Stimulated activated CD8-positive, alpha-beta memory T cell treated with anti-CD3 and anti-CD28 coated beads, Interleukin-7, amount 100 ng/mL, for 1 hour (primary cell): ENCODE measurements around the gene PPP1R10.
A peak's percentile ranks its signal among the peaks of the same experiment; 100 is the strongest.

Experiments
- DNase-seq, 2 donors: peaks; one replicate each; pipeline ENCODE4 v3.0.0-alpha.2; 2020; ENCODE audit warnings: low read depth in 2 of 2

The PPP1R10 gene

GRCh38 chr6:30598912-30599624 is 18.0 kb downstream of the PPP1R10 start:
- DNase-seq, result no peak

DNA sequence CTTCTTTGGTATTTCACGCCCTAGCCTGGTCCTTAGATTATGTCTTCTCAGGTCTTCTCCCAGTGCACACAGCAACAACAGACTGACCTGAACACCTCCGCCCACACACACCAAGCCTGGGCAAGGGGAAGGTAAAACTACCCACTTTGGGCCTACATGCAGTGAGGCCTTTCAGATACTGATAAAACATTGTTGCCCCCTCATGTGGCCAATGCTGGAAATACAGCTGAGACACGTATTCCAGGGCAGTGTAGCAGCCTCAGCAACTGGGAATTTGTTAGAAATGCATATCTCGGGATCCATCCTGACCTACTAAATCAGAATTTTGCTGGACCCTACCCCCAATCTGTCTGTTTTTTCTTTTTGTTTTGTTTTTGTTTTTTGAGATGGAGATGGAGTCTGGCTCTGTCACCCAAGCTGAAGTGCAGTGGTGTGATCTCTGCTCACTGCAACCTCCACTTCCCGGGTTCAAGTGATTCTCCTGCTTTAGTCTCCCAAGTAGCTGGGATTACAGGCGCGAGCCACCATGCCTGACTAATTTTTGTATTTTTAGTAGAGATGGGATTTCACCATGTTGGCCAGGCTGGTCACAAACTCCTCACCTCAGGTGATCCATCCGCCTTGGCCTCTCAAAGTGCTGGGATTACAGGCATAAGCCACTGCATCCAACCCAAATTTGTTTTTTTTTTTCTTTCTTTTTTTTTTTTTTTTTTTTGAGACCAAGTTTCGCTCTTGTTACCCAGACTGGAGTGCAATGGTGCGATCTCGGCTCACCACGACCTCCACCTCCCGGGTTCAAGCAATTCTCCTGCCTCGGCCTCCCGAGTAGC is 19.5 kb downstream of the PPP1R10 start:
- DNase-seq, result peak; percentile 49 to 76

DNA sequence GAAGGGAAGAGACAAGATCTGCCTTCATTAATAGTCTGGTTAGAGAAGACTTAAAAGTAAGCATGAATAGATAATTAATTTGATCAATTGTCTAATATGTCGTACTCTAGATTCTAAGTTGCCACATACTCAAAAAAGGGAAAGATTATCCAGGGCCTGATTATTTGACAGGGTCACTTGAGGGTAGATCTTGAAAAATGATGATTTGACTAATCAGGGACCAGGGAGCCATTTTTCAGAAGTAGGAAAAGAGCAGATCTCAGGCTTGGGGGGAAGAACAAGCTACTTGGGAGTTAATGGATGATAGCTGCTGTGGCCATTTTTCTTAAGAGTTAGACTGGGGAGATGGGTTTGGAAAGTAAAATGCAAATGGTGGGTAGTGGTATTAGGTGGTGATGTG is 24.8 kb downstream of the PPP1R10 start:
- no peak for DNase-seq

DNA sequence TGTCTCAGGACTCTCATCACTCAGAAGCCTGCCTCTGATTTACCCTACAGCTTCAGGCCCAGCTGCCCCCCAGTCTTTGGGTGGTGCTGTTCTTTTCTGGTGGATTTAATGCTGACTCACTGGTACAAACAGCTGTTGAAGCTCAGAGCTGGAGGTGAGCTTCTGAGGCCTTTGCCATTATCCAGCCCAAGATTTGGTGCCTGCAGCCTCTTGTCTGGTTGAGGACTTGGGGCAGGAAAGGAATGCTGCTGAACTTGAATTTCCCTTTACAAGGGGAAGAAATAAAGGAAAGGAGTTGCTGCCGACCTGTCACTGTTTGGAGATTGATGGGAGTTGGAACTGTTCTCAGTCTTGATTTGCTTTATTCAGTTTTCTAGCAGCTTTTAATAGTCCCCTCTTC is 26.0 kb downstream of the PPP1R10 start:
- no peak for DNase-seq

DNA sequence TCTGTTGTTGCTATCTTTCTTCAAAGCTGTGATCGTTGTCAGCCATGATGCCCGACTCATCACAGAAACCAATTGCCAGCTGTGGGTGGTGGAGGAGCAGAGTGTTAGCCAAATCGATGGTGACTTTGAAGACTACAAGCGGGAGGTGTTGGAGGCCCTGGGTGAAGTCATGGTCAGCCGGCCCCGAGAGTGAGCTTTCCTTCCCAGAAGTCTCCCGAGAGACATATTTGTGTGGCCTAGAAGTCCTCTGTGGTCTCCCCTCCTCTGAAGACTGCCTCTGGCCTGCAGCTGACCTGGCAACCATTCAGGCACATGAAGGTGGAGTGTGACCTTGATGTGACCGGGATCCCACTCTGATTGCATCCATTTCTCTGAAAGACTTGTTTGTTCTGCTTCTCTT is 26.5 kb downstream of the PPP1R10 start:
- no peak for DNase-seq

DNA sequence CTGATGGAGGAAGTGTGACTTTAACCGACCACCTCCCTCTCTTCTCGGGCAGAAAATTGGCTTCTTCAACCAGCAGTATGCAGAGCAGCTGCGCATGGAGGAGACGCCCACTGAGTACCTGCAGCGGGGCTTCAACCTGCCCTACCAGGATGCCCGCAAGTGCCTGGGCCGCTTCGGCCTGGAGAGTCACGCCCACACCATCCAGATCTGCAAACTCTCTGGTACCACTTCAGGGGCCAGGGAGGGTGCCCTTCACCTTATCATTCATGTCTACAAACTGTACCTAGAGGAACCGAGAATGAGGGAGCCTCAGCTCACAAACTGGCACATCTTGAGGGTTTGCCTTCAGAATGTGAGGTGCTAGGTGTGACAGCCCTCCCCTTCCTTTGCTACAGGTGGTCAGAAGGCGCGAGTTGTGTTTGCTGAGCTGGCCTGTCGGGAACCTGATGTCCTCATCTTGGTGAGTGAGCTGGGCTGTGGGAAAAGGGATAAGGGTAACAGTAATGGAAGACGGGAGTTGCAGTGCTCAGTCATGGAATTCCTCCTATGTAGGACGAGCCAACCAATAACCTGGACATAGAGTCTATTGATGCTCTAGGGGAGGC is 27.2 kb downstream of the PPP1R10 start:
- no peak for DNase-seq

- no peak for DNase-seq
Observed at GRCh38 chr6:30583921-30584320, 33.1 kb downstream of the PPP1R10 start.

- no peak for DNase-seq
Observed at GRCh38 chr6:30578051-30578450, 39.0 kb downstream of the PPP1R10 start.

- DNase-seq, result no peak
Observed at GRCh38 chr6:30573113-30573512, 43.9 kb downstream of the PPP1R10 start.

GRCh38 chr6:30572148-30572547 is 44.9 kb downstream of the PPP1R10 start:
- no peak for DNase-seq

- DNase-seq, result no peak
Observed at GRCh38 chr6:30571762-30572082, 45.3 kb downstream of the PPP1R10 start.

- peak; percentile 99 for DNase-seq
Observed at GRCh38 chr6:30571075-30571761, 45.8 kb downstream of the PPP1R10 start, which contains the start of gene ABCF1. TSS of gene ABCF1 (plus strand) at chr6:30571442. CDS start at chr6:30571488, 46 bp downstream.

GRCh38 chr6:30570740-30571074 is 46.3 kb downstream of the PPP1R10 start:
- no peak for DNase-seq

GRCh38 chr6:30570263-30570662 is 46.8 kb downstream of the PPP1R10 start:
- DNase-seq, result no peak

DNA sequence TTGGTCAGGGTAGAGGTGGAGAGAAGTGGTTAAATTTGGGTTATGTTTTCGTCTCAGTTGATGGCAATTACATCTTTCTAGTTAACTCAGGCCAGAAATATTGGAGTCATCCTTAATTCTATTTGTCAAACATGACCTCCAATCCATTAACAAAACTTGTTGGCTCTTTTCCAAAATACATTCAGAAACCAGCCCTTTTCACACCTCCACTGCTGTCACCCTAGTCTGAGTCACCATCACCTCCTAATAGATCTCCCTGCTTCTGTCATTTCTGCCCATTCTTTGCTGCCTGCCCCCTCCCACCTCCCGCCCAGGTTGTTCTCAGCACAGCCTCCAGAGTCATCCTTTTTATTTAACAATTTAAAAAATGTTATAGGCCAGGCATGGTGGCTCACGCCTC is 48.8 kb downstream of the PPP1R10 start:
- no peak for DNase-seq

GRCh38 chr6:30565772-30566171 is 51.3 kb downstream of the PPP1R10 start:
- DNase-seq, result no peak

DNA sequence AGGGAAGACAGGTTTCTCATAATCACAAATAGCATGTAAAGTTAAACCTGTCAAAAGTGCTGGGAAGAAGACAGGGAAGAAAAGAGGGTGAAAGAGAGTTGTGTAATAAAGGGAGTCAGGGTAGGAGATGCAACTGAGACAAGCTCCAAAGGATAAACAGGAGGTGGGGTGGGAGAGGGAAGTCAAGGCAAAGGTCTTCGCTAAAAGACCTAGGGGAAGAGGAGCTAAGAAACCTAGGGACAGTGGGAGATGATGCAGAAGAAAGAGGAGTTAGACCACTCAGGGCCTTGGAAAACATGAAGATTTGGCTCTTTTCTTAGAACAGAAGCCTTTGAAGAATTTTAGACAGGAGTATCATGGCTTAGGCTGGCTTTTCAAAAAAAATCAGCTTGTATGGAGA is 52.9 kb downstream of the PPP1R10 start:
- no peak for DNase-seq

- DNase-seq, result no peak
Observed at GRCh38 chr6:30562470-30563425, 54.3 kb downstream of the PPP1R10 start.

- DNase-seq, result no peak
Observed at GRCh38 chr6:30560930-30561329, 56.1 kb downstream of the PPP1R10 start.

DNA sequence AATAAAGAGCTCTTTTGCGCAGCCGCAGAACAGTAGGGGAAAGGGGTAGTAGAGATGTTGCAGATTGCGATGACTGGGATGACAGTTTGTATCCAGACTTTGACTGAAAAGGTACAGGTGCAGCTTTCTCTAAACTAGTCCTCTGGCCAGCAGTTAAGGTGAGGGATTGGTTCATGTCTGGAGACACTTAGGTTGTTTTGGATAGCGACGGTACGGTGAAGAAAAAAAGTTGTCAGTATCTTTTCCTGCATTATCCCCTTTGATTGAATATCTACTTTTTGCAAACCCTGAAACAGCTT is 59.4 kb downstream of the PPP1R10 start:
- peak in 1 of 2 donors; percentile 35 for DNase-seq

- peak; percentile 58 to 72 for DNase-seq
Observed at GRCh38 chr6:30556906-30557682, 59.9 kb downstream of the PPP1R10 start, which contains the start of gene PRR3. TSS of gene PRR3 (plus strand) at chr6:30557295. CDS start at chr6:30557345, 50 bp downstream.
